A673 (cell line): Measurements from ENCODE around the gene CMPK1. TPM values are rescaled to one million over a fixed set of nuclear protein-coding genes. Genes with fewer than 3 reads are reported as not detected.
A peak's percentile ranks its signal among the peaks of the same experiment; 100 is the strongest.
"Not testable (repeated sequence)": the region's sequence is repeated elsewhere in the genome, so short reads cannot be mapped to it uniquely, and the experiment has no call there.

Source experiments
- Bru-seq: library from RNA; stranded (reverse); fragments of 400-500 nt; gene quantifications from one replicate; lab custom pipeline; 2021; lab: Mats Ljungman, UMichigan
- BruChase-seq, 2 experiments: library from RNA; stranded (reverse); fragments of 400-500 nt; gene quantifications; one replicate each; lab custom pipeline; 2021; lab: Mats Ljungman, UMichigan
- BruUV-seq: library from RNA; stranded (reverse); fragments of 400-500 nt; replicated peaks from 2 replicates; lab custom pipeline; 2021; lab: Mats Ljungman, UMichigan
- CTCF ChIA-PET: fragments of 300-600 bp; sonication (Branson Sonifier 250); formaldehyde crosslinking; loops from one replicate; lab custom pipeline; 2022; ENCODE audit warnings: antibody characterized with exemption; lab: Charles Lee
- POLR2A ChIA-PET: fragments of 300-600 bp; sonication (Branson Sonifier 250); formaldehyde crosslinking; loops from one replicate; lab custom pipeline; 2022; ENCODE audit warnings: antibody characterized with exemption; ENCODE audit not compliant: low non-redundant PET; lab: Charles Lee
- DNase-seq: peaks from one replicate; pipeline ENCODE4 v3.0.0-alpha.2; 2015; ENCODE audit warnings: low spot score
- H3K27ac ChIP-seq: fragments of 200-600 bp; sonication (generic); 2 replicates; pipeline ENCODE4 v1.5.1; 2016; ENCODE audit warnings: mixed run types, low read depth, mild to moderate bottlenecking, mixed read lengths, antibody characterized with exemption, low read length; ENCODE audit not compliant: poor library complexity, severe bottlenecking
- H3K27me3 ChIP-seq: fragments of 200-600 bp; sonication (generic); replicated peaks from 2 replicates; pipeline ENCODE4 v1.6.1; 2017; ENCODE audit warnings: mixed run types, low read depth, mild to moderate bottlenecking, mixed read lengths, antibody characterized with exemption, low read length; ENCODE audit not compliant: insufficient read depth, poor library complexity
- H3K36me3 ChIP-seq: fragments of 200-600 bp; sonication (generic); 2 replicates; pipeline ENCODE4 v1.6.1; 2016; ENCODE audit warnings: mixed run types, mild to moderate bottlenecking, mixed read lengths, antibody characterized with exemption, low read length; ENCODE audit not compliant: insufficient read depth, poor library complexity, severe bottlenecking
- H3K4me1 ChIP-seq: fragments of 200-600 bp; sonication (generic); 2 replicates; pipeline ENCODE4 v1.6.1; 2017; ENCODE audit warnings: mixed run types, mild to moderate bottlenecking, mixed read lengths, antibody characterized with exemption, low read length; ENCODE audit not compliant: insufficient read depth, poor library complexity, severe bottlenecking
- H3K4me3 ChIP-seq: fragments of 200-600 bp; sonication (generic); 2 replicates; pipeline ENCODE4 v1.5.1; 2016; ENCODE audit warnings: low read depth, mixed run types, mild to moderate bottlenecking, mixed read lengths, low read length; ENCODE audit not compliant: poor library complexity, severe bottlenecking
- H3K9me3 ChIP-seq: fragments of 200-600 bp; sonication (generic); 2 replicates; pipeline ENCODE4 v1.6.1; 2016; ENCODE audit warnings: mixed run types, low read depth, mild to moderate bottlenecking, mixed read lengths, antibody characterized with exemption, low read length; ENCODE audit not compliant: poor library complexity, severe bottlenecking
- CTCF ChIP-seq: fragments of 300-800, 200-600 bp; sonication (generic); conservative IDR thresholded peaks from 2 replicates; pipeline ENCODE4 v1.5.1; 2017; ENCODE audit warnings: low read depth, mild to moderate bottlenecking, antibody characterized with exemption, low read length, moderate library complexity, mixed read lengths
- EZH2 ChIP-seq: fragments of 200-600 bp; sonication (generic); IDR thresholded peaks from 2 replicates; pipeline ENCODE4 v1.6.1; 2017; ENCODE audit warnings: borderline replicate concordance, low read depth, mild to moderate bottlenecking, mixed read lengths, antibody characterized with exemption, low read length; ENCODE audit not compliant: poor library complexity, severe bottlenecking
- intact Hi-C: fragments of 100-400 bp; cut with micrococcal nuclease; formaldehyde crosslinking; loops from one replicate; pipeline ENCODE4 v1.10.0; 2022; ENCODE audit not compliant: unreplicated experiment
- long read RNA-seq: library from polyadenylated mRNA; stranded (forward); transcript quantifications from one replicate; pipeline ENCODE4 v2.0.0, GENCODE V29; 2022
- total RNA-seq: library from RNA; stranded (reverse); gene quantifications from 2 replicates; pipeline ENCODE4 v1.2.3, GENCODE V29; 2021

CMPK1 gene
- total RNA-seq, result 65.4 and 69.4 TPM in 2 replicates
- percentile 83 among the genes with signal in this experiment for Bru-seq, nascent RNA
- BruChase-seq, experiment 1, labeled RNA remaining after a 2-hour chase, result percentile 85 among the genes with signal in this experiment
- percentile 92 among the genes with signal in this experiment for BruChase-seq, experiment 2, labeled RNA remaining after a 6-hour chase
- long read RNA-seq, transcript CMPK1-203 (6 exons, 2,930 nt), result major isoform, 152 of 163 reads
- long read RNA-seq, partial matches to known transcripts, result 3 of 163 reads
- long read RNA-seq, other reads (novel, unspliced or antisense), result 6 of 163 reads

GRCh38 chr1:47333578-47333921, at the start of gene CMPK1:
CMPK1 (plus strand) TSS chr1:47333790; CDS start chr1:47333946, 156 bp downstream.
- no peaks in the 10 kb centered on the region for H3K9me3 ChIP-seq
- DNase-seq, result peak; percentile 92
- H3K36me3 ChIP-seq, result no peaks in the 10 kb centered on the region
- H3K4me3 ChIP-seq, result peak within 1 kb of the TSS; percentile 66
- ChIA-PET CTCF (interaction anchor here (1.3 kb wide), 1 partner anchor 19 kb away, joined by 4 read pairs; the partner anchor contains the start of gene STIL), POLR2A (interaction anchor here (0.7 kb wide), 1 partner anchor 19 kb away, joined by 3 read pairs; the partner anchor contains the start of gene STIL)
- intact Hi-C loops, result no loop called here
- H3K4me1 ChIP-seq, result peaks cover 11% of the 10 kb centered on the region
- no peaks in the 10 kb centered on the region for H3K27me3 ChIP-seq
- no TSS peak for BruUV-seq
- TF ChIP-seq EZH2, result no peak
- TF ChIP-seq CTCF, result peak; percentile 42
- H3K27ac ChIP-seq, result peak within 1 kb of the TSS; percentile 92

DNA sequence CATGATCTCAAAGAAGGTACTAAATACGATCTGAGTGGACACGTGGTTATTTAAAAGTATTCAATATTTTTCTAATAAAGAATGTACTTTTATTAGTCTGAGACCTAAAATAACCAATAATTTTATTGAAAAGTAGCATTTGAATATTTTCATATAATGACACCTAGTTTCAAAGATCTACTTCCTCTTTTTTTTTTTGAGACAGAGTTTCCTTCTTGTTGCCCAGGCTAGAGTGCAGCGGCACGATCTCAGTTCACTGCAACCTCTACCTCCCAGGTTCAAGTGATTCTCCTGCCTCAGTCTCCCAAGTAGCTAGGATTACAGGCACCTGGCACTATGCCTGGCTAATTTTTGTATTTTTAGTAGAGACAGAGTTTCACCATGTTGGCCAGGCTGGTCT, 45.5 kb upstream of the CMPK1 start:
- H3K27me3 ChIP-seq, intact Hi-C loops, H3K4me1 ChIP-seq, H3K9me3 ChIP-seq, CTCF ChIA-PET, POLR2A ChIA-PET, BruUV-seq, DNase-seq, H3K27ac ChIP-seq, H3K4me3 ChIP-seq: not testable (repeated sequence)
- H3K36me3 ChIP-seq, result peaks cover 68% of the 10 kb centered on the region

DNA sequence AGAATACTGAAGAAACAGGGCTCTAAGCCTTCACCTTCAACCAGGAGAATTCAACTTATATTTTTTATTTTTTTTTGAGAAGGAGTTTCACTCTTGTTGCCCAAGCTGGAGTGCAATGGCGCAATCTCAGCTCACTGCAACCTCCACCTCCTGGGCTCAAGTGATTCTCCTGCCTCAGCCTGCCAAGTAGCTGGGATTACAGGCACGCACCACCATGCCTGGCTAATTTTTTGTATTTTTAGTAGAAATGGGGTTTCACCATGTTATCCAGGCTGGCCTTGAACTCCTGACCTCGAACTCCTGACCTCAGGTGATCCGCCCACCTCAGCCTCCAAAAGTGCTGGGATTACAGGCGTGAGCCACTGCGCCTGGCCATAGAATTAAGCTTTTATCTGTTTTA, 38.7 kb upstream of the CMPK1 start:
- H3K4me1 ChIP-seq, intact Hi-C loops, H3K4me3 ChIP-seq, DNase-seq, H3K27ac ChIP-seq, CTCF ChIA-PET, H3K9me3 ChIP-seq, POLR2A ChIA-PET, BruUV-seq, H3K27me3 ChIP-seq: not testable (repeated sequence)
- H3K36me3 ChIP-seq, result peaks cover 67% of the 10 kb centered on the region

GRCh38 chr1:47295579-47295978, 38.0 kb upstream of the CMPK1 start:
- H3K27ac ChIP-seq, result no peak overlapping the region
- CTCF ChIA-PET, result no interaction called here
- H3K4me1 ChIP-seq, result no peaks in the 10 kb centered on the region
- no TSS peak for BruUV-seq
- H3K27me3 ChIP-seq, result no peaks in the 10 kb centered on the region
- peaks cover 69% of the 10 kb centered on the region for H3K36me3 ChIP-seq
- TF ChIP-seq EZH2 (no peak), CTCF (no peak)
- POLR2A ChIA-PET, result no interaction called here
- no peak for DNase-seq
- no peak overlapping the region for H3K4me3 ChIP-seq
- H3K9me3 ChIP-seq, result no peaks in the 10 kb centered on the region
- intact Hi-C loops, result no loop called here
